HEK293 (cell line): ENCODE measurements around the gene ANKS6.

ENCODE experiments used
- GLI4 ChIP-seq: fragments of 450-650 bp; formaldehyde crosslinking; IDR thresholded peaks from 2 replicates; pipeline ENCODE4 v1.5.1; 2016; ENCODE audit warnings: missing biosample characterization, missing genetic modification characterization
- ZNF184 ChIP-seq: fragments of 450-650 bp; IDR thresholded peaks from 2 replicates; pipeline ENCODE4 v1.5.1; 2018; ENCODE audit warnings: missing biosample characterization, mild to moderate bottlenecking, missing genetic modification characterization
- ZNF768 ChIP-seq: fragments of 450-650 bp; formaldehyde crosslinking; IDR thresholded peaks from 2 replicates; pipeline ENCODE4 v1.5.1; 2018; ENCODE audit warnings: missing biosample characterization, mild to moderate bottlenecking, missing genetic modification characterization
- TF ChIP-seq, protein P1 (sequence below): fragments of 450-650 bp; formaldehyde crosslinking; IDR thresholded peaks from 2 replicates; pipeline ENCODE4 v1.5.1; 2016; ENCODE audit warnings: missing biosample characterization, missing genetic modification characterization

DNA sequence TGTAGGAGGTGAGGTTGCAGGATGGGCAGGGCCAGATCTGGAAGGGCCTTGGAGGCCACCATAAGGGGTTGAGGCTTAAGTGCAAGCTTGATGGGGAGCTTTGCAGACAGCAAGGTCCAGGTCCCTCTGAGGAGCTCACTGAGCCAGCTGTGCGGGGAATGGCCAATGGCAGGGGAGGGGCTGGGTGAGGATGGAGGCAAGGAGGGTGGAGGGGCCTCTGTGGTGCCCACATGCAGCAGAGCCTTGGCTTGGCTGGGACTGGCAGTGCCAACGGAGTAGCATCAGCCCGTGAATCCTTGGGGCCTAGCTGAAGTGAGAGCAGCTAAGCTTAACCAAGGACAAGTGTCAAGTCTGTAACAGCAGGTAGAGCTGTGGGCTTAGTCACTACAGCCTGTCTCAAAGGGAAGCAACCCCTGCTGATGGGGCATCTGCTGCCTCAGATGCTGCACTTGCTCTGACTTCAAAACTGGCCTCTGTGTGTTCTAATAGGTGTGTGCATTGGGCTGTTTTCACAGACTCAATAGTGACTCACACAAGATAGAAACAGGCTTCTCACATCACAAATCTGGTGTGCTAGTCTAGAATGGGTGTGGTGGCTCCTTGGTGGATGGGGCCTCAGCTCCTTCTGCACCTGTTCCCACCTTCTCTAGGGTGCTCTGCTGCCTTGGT, 27.4 kb upstream of the ANKS6 start:
- TF ChIP-seq, protein P1, sequence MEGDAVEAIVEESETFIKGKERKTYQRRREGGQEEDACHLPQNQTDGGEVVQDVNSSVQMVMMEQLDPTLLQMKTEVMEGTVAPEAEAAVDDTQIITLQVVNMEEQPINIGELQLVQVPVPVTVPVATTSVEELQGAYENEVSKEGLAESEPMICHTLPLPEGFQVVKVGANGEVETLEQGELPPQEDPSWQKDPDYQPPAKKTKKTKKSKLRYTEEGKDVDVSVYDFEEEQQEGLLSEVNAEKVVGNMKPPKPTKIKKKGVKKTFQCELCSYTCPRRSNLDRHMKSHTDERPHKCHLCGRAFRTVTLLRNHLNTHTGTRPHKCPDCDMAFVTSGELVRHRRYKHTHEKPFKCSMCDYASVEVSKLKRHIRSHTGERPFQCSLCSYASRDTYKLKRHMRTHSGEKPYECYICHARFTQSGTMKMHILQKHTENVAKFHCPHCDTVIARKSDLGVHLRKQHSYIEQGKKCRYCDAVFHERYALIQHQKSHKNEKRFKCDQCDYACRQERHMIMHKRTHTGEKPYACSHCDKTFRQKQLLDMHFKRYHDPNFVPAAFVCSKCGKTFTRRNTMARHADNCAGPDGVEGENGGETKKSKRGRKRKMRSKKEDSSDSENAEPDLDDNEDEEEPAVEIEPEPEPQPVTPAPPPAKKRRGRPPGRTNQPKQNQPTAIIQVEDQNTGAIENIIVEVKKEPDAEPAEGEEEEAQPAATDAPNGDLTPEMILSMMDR (tag by site-specific recombination): no peak
- no peak for TF ChIP-seq GLI4 (tag by site-specific recombination)
- no peak for TF ChIP-seq ZNF184 (tag by site-specific recombination)
- no peak for TF ChIP-seq ZNF768 (tag by site-specific recombination)
